HG03175 (cell line): ENCODE results near the gene PSAT1.

Experiments used
- ATAC-seq: cut with Tn5 transposase; IDR thresholded peaks from one replicate; pipeline ENCODE4 v1.9.1; 2021; ENCODE audit warnings: mild to moderate bottlenecking, moderate library complexity; ENCODE audit not compliant: unreplicated experiment

The PSAT1 gene

DNA sequence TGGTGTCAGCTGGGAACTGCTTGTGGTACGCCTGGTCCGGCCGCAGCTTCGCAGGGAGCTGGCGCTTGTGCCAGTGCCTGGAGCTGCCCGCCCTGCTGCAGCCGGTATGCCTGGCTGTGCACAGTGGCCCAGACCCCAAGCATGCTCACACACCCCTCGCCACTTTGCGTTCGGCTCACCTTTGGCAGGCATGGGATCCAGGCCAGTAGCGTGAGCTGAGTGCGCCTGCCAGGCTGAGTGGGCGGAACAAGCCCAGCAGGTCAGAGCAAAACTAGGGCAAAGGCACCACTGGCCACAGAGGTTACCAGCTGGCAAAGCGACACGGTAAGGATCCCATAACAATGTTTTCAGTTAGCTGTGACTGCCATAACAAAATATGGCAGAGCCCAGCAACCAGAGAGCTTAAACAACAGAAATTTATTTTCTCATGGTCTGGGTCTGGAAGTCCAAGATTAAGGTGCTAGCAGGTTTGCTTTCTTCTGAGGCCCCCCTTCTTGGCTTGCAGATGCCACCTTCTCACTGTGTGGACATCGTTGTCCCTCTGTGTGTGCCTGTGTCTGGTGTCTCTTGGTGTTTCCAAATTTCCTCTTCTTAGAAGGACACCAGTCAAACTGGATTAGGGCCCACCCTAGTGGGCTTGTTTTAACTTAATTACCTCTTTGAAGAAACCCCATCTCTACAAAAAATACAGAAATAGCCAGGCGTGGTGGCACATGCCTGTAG lies 61.6 kb downstream of the PSAT1 start:
- no peak for ATAC-seq

- no peak for ATAC-seq
Measured at GRCh38 chr9:78363221-78363620, 66.3 kb downstream of the PSAT1 start.

DNA sequence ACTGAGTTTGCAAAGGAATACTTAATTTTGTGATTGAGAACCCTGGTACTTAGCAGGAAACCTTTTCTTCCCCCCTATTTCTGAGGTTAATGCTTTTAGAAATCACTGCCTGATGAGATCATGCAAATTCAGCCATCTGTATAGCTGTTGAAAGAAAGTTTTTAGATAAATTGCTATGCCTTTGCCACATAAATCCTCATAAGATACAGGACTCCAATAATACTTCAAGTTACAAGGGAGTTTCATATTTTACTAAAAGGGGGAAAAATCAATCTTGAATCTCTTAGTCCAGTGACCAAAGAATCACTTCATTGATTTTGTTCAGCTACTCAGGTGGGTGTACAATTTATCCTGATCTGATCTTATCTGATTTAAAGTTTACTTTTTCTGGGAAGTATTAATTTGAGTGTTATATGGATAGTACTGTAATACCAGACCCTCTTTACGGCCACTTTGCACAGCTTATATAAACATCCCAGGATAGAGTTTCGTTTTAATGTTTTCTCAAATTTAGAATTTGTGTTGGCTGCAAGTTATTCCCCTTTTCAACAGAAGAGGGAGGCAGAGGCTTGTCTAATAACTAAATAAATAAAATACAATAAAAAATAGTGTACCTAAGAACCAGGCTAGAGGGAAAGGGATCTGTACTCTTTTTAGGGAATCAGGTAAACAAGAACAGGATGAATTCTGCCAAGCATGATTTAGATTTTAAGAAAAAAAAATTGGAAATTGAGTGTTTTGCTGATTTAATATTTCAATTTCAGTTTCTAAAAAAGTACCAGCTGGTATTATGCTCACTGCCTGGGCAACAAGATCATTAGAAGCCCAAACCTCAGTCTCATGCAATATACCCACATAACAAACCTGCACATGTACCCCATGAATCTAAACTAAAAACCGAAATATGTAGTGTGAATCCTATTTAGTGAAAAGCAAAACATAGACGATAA lies 69.1 kb downstream of the PSAT1 start:
- no peak for ATAC-seq

DNA sequence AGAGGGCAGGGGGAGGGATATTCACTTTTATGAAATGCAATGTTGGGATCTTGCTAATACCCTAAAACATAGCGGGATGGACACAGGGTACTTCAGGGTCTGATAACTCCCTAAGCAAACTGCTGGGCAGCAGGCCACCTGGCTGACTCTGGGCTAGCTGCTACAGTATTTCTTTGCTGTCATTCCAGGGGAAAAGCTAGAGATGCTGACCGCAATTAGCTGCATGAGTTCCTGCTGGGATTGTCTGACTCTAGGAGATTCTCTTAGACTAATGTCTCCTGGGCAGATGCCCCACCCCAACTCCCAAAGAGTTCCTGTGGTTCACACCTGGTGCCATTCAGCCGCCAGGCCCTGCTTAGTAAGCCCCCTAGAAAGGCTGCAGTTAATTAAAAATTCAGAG lies 69.9 kb downstream of the PSAT1 start:
- ATAC-seq: no peak

DNA sequence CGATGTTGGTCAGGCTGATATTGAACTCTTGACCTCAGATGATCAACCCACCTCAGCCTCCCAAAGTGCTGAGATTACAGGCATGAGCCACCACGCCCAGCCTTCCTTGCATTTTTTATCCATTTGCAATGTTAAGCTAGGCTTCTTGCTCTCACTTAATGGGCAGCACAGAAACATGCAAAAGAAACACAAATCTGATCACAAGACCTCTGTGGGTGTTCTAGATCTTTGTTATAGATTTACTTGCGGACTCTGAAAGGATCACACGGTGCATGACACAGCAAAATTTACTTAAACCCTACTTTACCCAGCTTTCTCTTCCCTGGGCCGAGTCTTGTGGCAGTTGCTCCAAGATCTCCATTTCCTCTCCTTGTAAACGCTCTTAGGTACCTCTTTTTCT lies 71.3 kb downstream of the PSAT1 start:
- no peak for ATAC-seq

GRCh38 chr9:78369639-78370219 lies 72.8 kb downstream of the PSAT1 start:
- ATAC-seq: peak; percentile 63

DNA sequence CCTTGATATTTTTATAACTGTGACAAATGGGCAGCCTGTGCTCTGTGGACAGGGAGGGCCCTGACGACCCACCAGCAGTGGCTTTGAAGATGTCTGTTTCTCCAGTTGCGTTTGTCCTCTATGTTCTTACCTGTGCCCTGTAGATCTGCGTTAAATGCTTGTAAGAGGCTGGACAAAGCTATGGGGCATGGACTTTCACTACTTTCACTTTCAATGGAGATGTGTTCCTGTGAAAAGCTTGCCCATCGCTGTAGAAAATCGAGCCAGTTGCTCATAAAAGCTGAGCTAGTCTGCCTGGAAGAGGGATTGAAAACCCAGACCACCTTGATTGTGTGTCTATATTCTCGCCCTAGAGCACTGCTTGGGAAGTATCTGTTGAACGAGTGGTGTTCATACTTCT lies 74.1 kb downstream of the PSAT1 start:
- no peak for ATAC-seq

DNA sequence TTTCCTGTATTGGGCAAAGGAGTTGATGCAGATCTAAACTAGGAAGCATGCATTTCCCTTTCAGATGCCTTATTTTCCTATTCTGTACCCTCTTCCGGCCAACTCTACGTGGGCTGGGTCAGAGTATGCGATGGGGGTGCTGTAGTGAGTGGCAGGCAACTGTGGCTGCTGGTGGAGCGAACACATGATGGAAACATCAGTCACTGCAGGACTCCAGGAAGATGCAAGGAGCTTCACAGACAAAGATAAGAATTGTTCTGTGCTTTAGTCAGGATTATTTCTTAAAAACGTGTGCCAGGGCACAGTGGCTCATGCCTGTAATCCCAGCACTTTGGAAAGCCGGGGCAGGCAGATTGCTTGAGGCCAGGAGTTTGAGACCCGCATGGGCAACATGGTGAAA lies 75.1 kb downstream of the PSAT1 start:
- ATAC-seq: no peak
